ENCODE measurements around the gene ACADL. TPM values are rescaled to one million over a fixed set of nuclear protein-coding genes. Genes with fewer than 3 reads are reported as not detected.

The ACADL gene
- total and polyA plus RNA-seq, 12 donors = 0.16 to 4.3 (median 0.86) TPM

GRCh38 chr2:210199186-210199765 is 26.0 kb downstream of the ACADL start:
- no peak for ATAC-seq

DNA sequence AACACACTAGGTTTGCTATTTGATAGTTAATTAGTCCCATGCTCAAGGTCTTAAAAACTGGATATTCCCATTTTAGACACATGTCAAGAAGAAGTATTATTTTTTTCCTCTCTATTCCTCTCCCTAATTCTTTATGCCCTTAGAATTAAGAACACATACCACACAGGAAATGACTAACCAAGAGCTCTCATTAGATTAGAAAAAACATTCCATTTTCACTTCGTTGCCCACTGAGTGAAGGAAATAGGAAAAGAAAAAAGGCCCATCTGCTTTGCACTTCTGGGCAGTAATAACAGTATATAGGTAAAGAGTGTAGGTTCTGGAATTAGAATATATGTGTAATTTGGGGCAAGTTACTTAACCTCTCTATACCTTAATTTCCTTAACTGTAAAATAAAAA is 26.9 kb downstream of the ACADL start:
- TF ChIP-seq CTCF (IDR thresholded peaks at IDR 0.05) = no peak
- intact Hi-C loops (cut with DNase I) = loop anchor here in 6 of 10 donors (5.0 to 10.0 kb wide), 7 partner anchors 124 to 874 kb away; no protein-coding TSS in a partner anchor
- Histone ChIP-seq H3K9me3 (no peaks in the 10 kb centered on the region), H3K4me1 (peaks cover 0 to 11% (median 0%) of the 10 kb centered on the region in 9 donors), H3K4me3 (no peak overlapping the region), H3K27ac (no peak overlapping the region), H3K27me3 (peaks cover 0 to 2% (median 0%) of the 10 kb centered on the region in 7 donors), H3K36me3 (no peaks in the 10 kb centered on the region)
- WGBS, 2 donors = 45 to 46% methylated on average over 1 of the region's 1 CpG
- no peak for ATAC-seq
- no peak for DNase-seq

More at GRCh38 chr2:210199186-210199765, 26.0 kb downstream of the ACADL start:
- TF ChIP-seq CTCF (IDR thresholded peaks at IDR 0.05) = peak; percentile 51 to 86 (median 72)
- no peak for DNase-seq
- Histone ChIP-seq H3K36me3 (no peaks in the 10 kb centered on the region), H3K27me3 (peaks cover 0 to 2% (median 0%) of the 10 kb centered on the region in 7 donors), H3K9me3 (no peaks in the 10 kb centered on the region), H3K4me1 (peaks cover 0 to 11% (median 0%) of the 10 kb centered on the region in 9 donors), H3K27ac (no peak overlapping the region), H3K4me3 (no peak overlapping the region)
- intact Hi-C loops (cut with DNase I) = loop anchor here in 6 of 10 donors (5.0 to 10.0 kb wide), 7 partner anchors 124 to 874 kb away; no protein-coding TSS in a partner anchor

DNA sequence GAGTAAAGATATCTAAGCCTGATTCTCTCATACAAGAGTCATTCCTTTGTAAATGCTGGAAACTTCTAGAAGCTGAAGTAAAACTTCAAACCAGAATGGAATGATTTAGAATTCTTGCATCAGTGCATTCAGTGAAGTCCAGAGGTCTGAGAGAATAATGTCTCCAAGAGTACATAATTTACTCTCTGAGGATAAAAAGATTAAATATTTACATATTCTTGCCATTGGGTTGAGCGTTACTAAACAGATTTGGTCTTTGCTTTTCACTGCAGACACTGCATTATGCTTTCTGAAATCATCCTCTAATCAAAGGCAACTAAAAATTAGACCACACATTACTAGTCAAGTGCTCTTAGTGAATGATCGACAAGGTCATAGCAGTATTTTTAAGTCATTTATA is 27.5 kb downstream of the ACADL start:
- H3K36me3 ChIP-seq = no peaks in the 10 kb centered on the region
- H3K4me3 ChIP-seq = no peak overlapping the region
- DNase-seq (no peak), ATAC-seq (no peak)
- 90% methylated on average over 2 of the region's 2 CpGs for WGBS, 2 donors
- no peak for TF ChIP-seq CTCF (IDR thresholded peaks at IDR 0.05)
- H3K4me1 ChIP-seq = peaks cover 0 to 11% (median 0%) of the 10 kb centered on the region in 9 donors
- no peaks in the 10 kb centered on the region for H3K9me3 ChIP-seq
- peaks cover 0 to 2% (median 0%) of the 10 kb centered on the region in 7 donors for H3K27me3 ChIP-seq
- intact Hi-C loops (cut with DNase I) = loop anchor here in 9 of 10 donors (1.0 to 10.0 kb wide), 12 partner anchors 123 to 873 kb away; no protein-coding TSS in a partner anchor
- no peak overlapping the region for H3K27ac ChIP-seq

- ATAC-seq (peak in 4 of 8 donors; percentile 43 to 68 (median 58)), DNase-seq (peak in 1 of 2 donors; percentile 19)
- no peaks in the 10 kb centered on the region for H3K27me3 ChIP-seq
- no peaks in the 10 kb centered on the region for H3K36me3 ChIP-seq
- H3K4me1 ChIP-seq = peaks cover 0 to 11% (median 0%) of the 10 kb centered on the region in 9 donors
- H3K9me3 ChIP-seq = no peaks in the 10 kb centered on the region
- peak; percentile 52 to 88 (median 73) for TF ChIP-seq CTCF (IDR thresholded peaks at IDR 0.05)
- intact Hi-C loops (cut with DNase I) = loop anchor here in 8 of 10 donors (1.0 to 10.0 kb wide), 10 partner anchors 120 to 870 kb away; no protein-coding TSS in a partner anchor
- H3K27ac ChIP-seq = no peak overlapping the region
- H3K4me3 ChIP-seq = peak overlapping the region in 8 of 10 donors; percentile 1 to 44 (median 36)
- WGBS, 2 donors = 19 to 23% methylated on average over 8 of the region's 8 CpGs
Measured at GRCh38 chr2:210195101-210195852, 30.0 kb downstream of the ACADL start.

Measured in heart right ventricle (tissue), 16 donors.